COR-L47 (cell line): ENCODE data around the gene WNT7A.

ENCODE experiments used
- DNase-seq: peaks from one replicate; lab custom pipeline; 2025; lab: John Stamatoyannopoulos, UW

Gene WNT7A

GRCh38 chr3:13884851-13885703, 5.2 kb upstream of the WNT7A start:
- peak; percentile 44 for DNase-seq

- DNase-seq, result no peak
Observed at GRCh38 chr3:13883681-13884080, 3.8 kb upstream of the WNT7A start.

- DNase-seq, result no peak
Observed at GRCh38 chr3:13882876-13883275, 3.0 kb upstream of the WNT7A start.

GRCh38 chr3:13881536-13882410, 1.9 kb upstream of the WNT7A start:
- DNase-seq, result no peak

GRCh38 chr3:13880811-13881156, 913 bp upstream of the WNT7A start:
- no peak for DNase-seq

GRCh38 chr3:13879102-13879945, 547 bp downstream of the WNT7A start:
- DNase-seq, result no peak

GRCh38 chr3:13878281-13879101, 1.4 kb downstream of the WNT7A start:
- no peak for DNase-seq

- DNase-seq, result no peak
Observed at GRCh38 chr3:13877911-13878280, 2.0 kb downstream of the WNT7A start.

GRCh38 chr3:13876451-13877100, 3.3 kb downstream of the WNT7A start:
- DNase-seq, result no peak

GRCh38 chr3:13874891-13875290, 5.0 kb downstream of the WNT7A start:
- no peak for DNase-seq

- no peak for DNase-seq
Observed at GRCh38 chr3:13873818-13874217, 6.1 kb downstream of the WNT7A start.

GRCh38 chr3:13872451-13872850, 7.4 kb downstream of the WNT7A start:
- DNase-seq, result no peak

- DNase-seq, result no peak
Observed at GRCh38 chr3:13871791-13872190, 8.1 kb downstream of the WNT7A start.

GRCh38 chr3:13870902-13871301, 9.0 kb downstream of the WNT7A start:
- no peak for DNase-seq

GRCh38 chr3:13869761-13870343, 10.0 kb downstream of the WNT7A start:
- DNase-seq, result no peak

GRCh38 chr3:13868844-13869724, 10.8 kb downstream of the WNT7A start:
- DNase-seq, result no peak

GRCh38 chr3:13867732-13868131, 12.1 kb downstream of the WNT7A start:
- DNase-seq, result no peak

- DNase-seq, result peak; percentile 26
Observed at GRCh38 chr3:13866041-13866965, 13.6 kb downstream of the WNT7A start.
